Right cardiac atrium (tissue), 5 donors: ENCODE measurements around the gene CCDC15. TPM values are rescaled to one million over a fixed set of nuclear protein-coding genes. Genes with fewer than 3 reads are reported as not detected.
"Not testable (repeated sequence)": the region's sequence is repeated elsewhere in the genome, so short reads cannot be mapped to it uniquely, and the experiment has no call there.

ENCODE experiments used
- ATAC-seq, 2 donors: fragments of 200-7000 bp; cut with Tn5 transposase; one replicate each; pipeline versions ENCODE4 v1.8.0 to v1.9.1; 2020; ENCODE audit warnings: moderate library complexity in 2 of 2, mild to moderate bottlenecking in 1 of 2
- DNase-seq, 3 donors: peaks; one replicate each; pipeline ENCODE4 v3.0.0-alpha.2; 2020
- H3K27ac ChIP-seq: one replicate; pipeline ENCODE4 v1.5.1; 2013; ENCODE audit warnings: mild to moderate bottlenecking, low read length, control low read depth, moderate library complexity
- H3K27me3 ChIP-seq: one replicate; pipeline ENCODE4 v1.6.1; 2013; ENCODE audit not compliant: control insufficient read depth, insufficient read depth
- H3K4me1 ChIP-seq: one replicate; pipeline ENCODE4 v1.6.1; 2013; ENCODE audit warnings: low read length; ENCODE audit not compliant: control insufficient read depth, insufficient read depth
- H3K4me3 ChIP-seq: one replicate; pipeline ENCODE4 v1.5.1; 2013; ENCODE audit warnings: low read length, control low read depth
- H3K9me3 ChIP-seq: one replicate; pipeline ENCODE4 v1.6.1; 2013; ENCODE audit warnings: low read length; ENCODE audit not compliant: control insufficient read depth
- WGBS: extraction: QIAGEN DNeasy Blood & Tissue Kit; methylation state at CpG from one replicate; pipeline ENCODE4 v1.1.7; 2013; 5-methylcytosine and 5-hydroxymethylcytosine counted together
- intact Hi-C, 4 donors: fragments of 100-400 bp; cut with DNase I; formaldehyde crosslinking; loops; one replicate each; pipeline versions ENCODE4 v1.11.0 to v1.14.0; 2022 to 2023
- polyA plus RNA-seq: library from polyadenylated mRNA; stranded (reverse); fragments of 200-250 nt; gene quantifications from one replicate; pipeline ENCODE4 v1.2.3, GENCODE V29; 2013
- total RNA-seq, 4 donors: library from RNA; stranded (reverse); fragmentation: NEBNext Ultra II Directional; extraction: Animal tissue kit (Norgen Biotek cat#: 25700); gene quantifications; one replicate each; pipeline ENCODE4 v1.2.1, GENCODE V29; 2021
- donor health status: healthy with polysubstance abuse.
- donor health status: DM: no; HTN: yes; CAD: no.
- donor health status: DM: no; HTN: no; CAD: no.
- donor health status: DM: no; HTN: yes; CAD: no; lungs with severe emphysema.
- donor health status: DM: yes; HTN: yes; CAD: no.

Gene CCDC15
- total and polyA plus RNA-seq, 5 donors: 0.09 to 0.47 (median 0.25) TPM

DNA sequence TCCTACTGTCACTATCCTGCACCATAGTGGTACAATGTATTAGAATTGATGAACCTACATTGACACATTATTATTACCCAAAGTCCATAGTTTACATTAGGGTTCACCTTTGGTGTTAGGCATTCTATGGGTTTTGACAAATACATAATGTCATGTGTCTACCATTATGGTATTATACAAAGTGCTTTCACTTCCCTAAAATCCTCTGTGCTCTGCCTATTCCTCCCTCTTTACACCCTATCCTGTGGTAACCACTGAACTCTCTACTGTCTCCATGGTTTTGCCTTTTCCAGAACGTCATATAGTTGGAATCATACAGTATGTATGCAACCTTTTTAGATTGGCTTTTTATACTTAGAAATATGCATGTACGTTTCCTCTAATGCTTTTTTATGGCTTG is 51.5 kb downstream of the CCDC15 start:
- no peaks in the 10 kb centered on the region for H3K9me3 ChIP-seq
- H3K27ac ChIP-seq: no peak overlapping the region
- ATAC-seq: no peak
- H3K4me1 ChIP-seq: no peaks in the 10 kb centered on the region
- no peak for DNase-seq
- no peak overlapping the region for H3K4me3 ChIP-seq
- no peaks in the 10 kb centered on the region for H3K27me3 ChIP-seq
- 93% methylated on average over 2 of the region's 2 CpGs for WGBS
- intact Hi-C loops: no loop called here

DNA sequence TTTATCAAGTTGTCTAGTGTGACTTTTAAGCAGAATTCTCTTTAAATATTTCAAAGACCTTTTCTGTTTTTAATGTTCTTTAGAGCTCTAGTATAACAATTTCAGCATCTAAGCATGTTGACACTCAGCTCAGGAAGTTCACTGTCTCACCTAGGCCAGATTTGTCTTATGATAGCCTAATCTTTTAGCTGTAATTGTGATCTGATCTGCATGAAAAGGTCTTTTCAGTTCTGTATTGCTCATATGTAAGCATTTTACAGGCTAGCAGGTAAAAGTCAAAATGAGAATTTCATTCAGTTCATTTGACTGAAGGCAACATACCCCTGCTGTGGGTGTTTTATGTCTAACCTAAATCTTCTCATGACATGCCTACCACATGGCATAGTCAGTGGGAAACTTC is 62.4 kb downstream of the CCDC15 start:
- intact Hi-C loops: no loop called here
- DNase-seq (no peak), ATAC-seq (no peak)
- H3K4me1 ChIP-seq: no peaks in the 10 kb centered on the region
- H3K9me3 ChIP-seq: no peaks in the 10 kb centered on the region
- no peaks in the 10 kb centered on the region for H3K27me3 ChIP-seq
- no peak overlapping the region for H3K4me3 ChIP-seq
- no peak overlapping the region for H3K27ac ChIP-seq

DNA sequence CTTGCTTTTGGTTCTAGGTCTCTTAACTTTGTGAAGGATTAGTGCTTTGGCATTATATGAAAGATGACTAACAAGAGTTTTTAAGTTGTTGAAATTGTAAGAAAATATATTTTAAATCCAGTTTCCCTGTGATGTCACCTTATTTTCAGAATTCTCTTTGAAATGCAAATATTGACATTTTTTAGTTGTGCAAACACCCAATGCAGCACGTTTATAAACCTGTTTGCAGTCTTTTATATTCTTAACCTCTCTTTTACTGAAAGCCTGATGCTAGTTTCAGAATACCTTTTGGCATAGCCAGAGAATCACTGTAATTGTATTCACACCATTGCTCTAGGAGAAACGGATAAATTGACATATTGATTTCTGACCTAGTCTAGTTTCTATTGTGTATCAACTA is 66.3 kb downstream of the CCDC15 start:
- no peak overlapping the region for H3K27ac ChIP-seq
- no peaks in the 10 kb centered on the region for H3K9me3 ChIP-seq
- ATAC-seq (no peak), DNase-seq (no peak)
- 81% methylated on average over 2 of the region's 2 CpGs for WGBS
- no peaks in the 10 kb centered on the region for H3K4me1 ChIP-seq
- no peaks in the 10 kb centered on the region for H3K27me3 ChIP-seq
- intact Hi-C loops: no loop called here
- no peak overlapping the region for H3K4me3 ChIP-seq

DNA sequence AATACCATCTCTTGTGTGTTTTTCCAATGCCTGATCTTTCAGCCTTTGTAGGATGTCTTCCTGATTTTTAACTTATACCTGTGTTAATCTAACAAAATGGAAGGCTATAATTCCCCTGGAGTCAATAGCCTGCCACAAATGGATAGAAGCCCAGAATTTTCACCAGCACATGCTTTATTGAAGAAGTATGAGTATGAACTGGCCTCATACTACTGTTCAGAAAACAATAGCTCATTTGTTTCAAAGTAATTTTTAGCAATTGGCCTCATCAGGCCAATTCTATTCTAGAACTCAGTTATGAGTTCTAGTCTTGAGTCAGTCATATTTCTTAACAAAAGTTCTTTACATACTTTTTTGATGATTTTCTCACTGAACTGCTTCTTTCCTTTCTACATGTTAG is 68.5 kb downstream of the CCDC15 start:
- no peak for ATAC-seq
- no peak overlapping the region for H3K4me3 ChIP-seq
- no peaks in the 10 kb centered on the region for H3K9me3 ChIP-seq

DNA sequence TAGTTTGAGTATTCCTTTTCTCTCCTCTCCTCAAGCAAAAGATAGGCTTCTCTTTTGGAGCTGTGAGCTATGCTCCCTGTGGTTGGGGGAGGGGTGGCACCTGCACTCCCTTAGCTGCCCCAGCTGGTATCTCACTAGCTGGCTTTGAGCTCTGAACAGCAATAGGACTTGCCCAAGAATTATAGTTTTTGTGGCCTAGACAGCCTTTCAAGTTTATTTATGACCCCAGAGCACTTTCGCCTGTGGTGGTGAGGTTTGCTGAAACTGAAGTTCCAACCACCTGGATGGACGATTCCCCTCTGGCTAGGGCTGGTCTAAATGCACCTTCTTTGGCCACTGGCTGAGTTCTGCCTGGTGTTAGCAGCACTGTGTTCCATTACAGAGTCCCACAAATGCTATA is 72.0 kb downstream of the CCDC15 start:
- Histone ChIP-seq H3K27ac (no peak overlapping the region), H3K27me3 (no peaks in the 10 kb centered on the region), H3K9me3 (no peaks in the 10 kb centered on the region), H3K4me1 (no peaks in the 10 kb centered on the region), H3K4me3 (no peak overlapping the region)
- ATAC-seq (no peak), DNase-seq (no peak)
- 94% methylated on average over 2 of the region's 2 CpGs for WGBS
- intact Hi-C loops: no loop called here

More for the DNA sequence above, 68.5 kb downstream of the CCDC15 start:
- Histone ChIP-seq H3K27me3 (no peaks in the 10 kb centered on the region), H3K4me1 (no peaks in the 10 kb centered on the region), H3K27ac (no peak overlapping the region)
- DNase-seq: no peak
- intact Hi-C loops: no loop called here

DNA sequence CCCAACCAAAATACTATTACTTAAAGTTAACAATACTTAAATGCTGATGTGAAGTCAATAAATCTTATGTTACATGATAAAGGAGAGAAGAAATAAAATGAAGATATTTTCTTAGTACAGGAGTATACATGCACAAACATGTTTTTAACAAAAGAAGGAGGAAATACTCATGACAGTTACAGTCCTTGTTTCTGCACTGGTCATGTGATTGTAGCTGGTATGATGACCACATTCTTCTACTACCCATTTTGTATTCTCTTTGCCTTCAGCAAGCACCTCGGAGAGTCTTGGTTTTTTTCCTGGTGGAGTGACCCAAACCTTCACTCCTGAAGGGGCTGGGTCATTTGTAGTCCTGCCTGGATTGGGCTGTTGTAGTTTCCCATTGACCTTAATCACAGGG is 75.4 kb downstream of the CCDC15 start:
- H3K27ac ChIP-seq, H3K4me1 ChIP-seq, intact Hi-C loops, ATAC-seq, H3K4me3 ChIP-seq, H3K9me3 ChIP-seq, DNase-seq, H3K27me3 ChIP-seq: not testable (repeated sequence)
- 81% methylated on average over 1 of the region's 1 CpG for WGBS

DNA sequence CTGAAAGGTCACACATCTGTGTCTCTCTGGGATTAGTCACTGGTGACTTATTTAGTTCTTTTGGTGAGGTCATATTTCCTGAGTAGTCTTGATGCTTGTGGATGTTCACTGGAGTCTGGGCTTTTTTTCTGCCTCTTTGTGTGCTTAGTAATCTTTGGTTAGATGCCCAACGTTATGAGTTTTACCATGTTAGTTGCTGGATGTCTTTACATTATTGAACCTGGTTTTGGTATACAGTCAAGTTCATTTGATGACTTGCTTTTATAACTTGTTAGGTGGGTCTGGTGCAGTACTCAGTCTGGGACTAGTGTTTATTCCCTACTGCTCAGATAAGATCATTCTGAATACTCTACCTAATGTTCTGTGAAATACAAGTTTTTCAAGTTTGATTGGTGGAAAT is 82.9 kb downstream of the CCDC15 start:
- no peaks in the 10 kb centered on the region for H3K4me1 ChIP-seq
- H3K27me3 ChIP-seq: no peaks in the 10 kb centered on the region
- no peak overlapping the region for H3K27ac ChIP-seq
- DNase-seq (no peak), ATAC-seq (no peak)
- WGBS: 60% methylated on average over 1 of the region's 1 CpG
- H3K9me3 ChIP-seq: no peaks in the 10 kb centered on the region
- intact Hi-C loops: no loop called here
- no peak overlapping the region for H3K4me3 ChIP-seq

DNA sequence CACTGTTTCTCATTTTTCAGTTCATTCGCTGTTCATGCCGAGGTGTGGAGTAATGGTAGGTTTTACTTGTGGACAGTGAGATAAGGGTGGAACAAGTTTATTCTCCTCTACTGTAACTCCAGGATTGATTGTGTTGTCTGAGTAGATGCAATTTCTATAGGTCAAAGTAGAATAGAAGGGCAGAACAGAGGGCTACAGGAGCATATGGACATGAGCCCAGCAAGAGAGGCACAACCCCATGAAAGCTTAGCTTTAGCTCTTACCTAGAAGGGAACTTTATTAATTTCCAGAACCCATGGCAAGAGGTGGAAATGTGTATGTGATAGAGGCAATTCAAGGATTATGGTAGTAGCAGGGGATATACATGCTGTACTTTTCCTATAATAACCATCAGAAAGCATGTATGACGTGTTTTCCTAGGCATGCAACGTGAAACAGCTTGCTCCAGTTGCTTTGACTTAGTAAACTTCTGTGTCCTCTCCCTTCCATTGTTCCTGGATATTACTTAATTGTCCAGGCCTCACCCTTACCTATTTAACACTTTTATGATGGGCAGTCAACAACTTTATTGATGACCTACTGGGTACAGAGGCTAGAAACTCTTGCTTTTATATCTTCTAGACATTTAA is 95.3 kb downstream of the CCDC15 start:
- DNase-seq (no peak), ATAC-seq (no peak)
- Histone ChIP-seq H3K27ac (no peak overlapping the region), H3K9me3 (no peaks in the 10 kb centered on the region), H3K4me3 (no peak overlapping the region), H3K4me1 (no peaks in the 10 kb centered on the region), H3K27me3 (no peaks in the 10 kb centered on the region)
- intact Hi-C loops: no loop called here
- WGBS: 94% methylated on average over 4 of the region's 4 CpGs

DNA sequence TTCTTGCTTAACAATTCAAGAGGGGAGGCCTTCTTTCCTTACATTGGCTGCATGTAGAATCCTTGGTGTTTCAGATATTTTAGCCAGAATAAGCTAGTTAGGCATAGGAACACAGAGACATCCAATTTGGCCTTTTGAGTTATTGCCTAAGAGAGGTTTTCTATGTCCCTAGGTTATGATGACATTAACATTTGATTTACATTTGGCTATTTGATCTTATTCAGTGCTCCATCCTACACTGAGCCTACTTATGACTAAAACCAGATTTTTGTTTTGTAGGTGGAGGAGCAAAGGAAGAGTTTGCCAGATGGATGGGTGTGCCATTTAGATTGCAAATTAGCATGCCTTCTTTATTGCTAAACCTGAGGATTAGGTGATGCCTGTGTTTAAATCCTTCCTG is 98.0 kb downstream of the CCDC15 start:
- Histone ChIP-seq H3K4me3 (no peak overlapping the region), H3K4me1 (no peaks in the 10 kb centered on the region), H3K9me3 (no peaks in the 10 kb centered on the region), H3K27ac (no peak overlapping the region), H3K27me3 (no peaks in the 10 kb centered on the region)
- DNase-seq (no peak), ATAC-seq (no peak)
- intact Hi-C loops: no loop called here

DNA sequence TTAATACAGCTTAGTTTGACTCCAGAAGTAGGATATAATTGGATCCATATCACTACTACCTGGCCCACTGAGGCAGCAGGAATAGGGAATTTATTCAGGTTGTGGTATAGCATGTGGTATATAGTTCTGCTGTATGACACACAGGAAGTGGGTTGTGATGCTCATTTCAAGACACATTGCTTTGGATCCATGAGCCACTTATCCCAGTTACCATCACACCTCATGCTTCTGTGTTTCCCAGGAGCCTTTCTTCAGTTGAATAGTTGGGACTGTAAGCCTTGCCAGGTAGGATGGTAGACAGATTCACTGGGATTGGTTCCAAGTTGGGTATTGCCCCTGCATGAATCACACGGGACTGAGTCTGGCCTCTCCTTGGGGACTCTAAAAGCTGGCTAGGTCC is 99.2 kb downstream of the CCDC15 start:
- Histone ChIP-seq H3K9me3 (no peaks in the 10 kb centered on the region), H3K27me3 (no peaks in the 10 kb centered on the region), H3K27ac (no peak overlapping the region), H3K4me1 (no peaks in the 10 kb centered on the region), H3K4me3 (no peak overlapping the region)
- no peak for ATAC-seq
- 90% methylated on average over 1 of the region's 1 CpG for WGBS
- intact Hi-C loops: no loop called here
- DNase-seq: no peak

DNA sequence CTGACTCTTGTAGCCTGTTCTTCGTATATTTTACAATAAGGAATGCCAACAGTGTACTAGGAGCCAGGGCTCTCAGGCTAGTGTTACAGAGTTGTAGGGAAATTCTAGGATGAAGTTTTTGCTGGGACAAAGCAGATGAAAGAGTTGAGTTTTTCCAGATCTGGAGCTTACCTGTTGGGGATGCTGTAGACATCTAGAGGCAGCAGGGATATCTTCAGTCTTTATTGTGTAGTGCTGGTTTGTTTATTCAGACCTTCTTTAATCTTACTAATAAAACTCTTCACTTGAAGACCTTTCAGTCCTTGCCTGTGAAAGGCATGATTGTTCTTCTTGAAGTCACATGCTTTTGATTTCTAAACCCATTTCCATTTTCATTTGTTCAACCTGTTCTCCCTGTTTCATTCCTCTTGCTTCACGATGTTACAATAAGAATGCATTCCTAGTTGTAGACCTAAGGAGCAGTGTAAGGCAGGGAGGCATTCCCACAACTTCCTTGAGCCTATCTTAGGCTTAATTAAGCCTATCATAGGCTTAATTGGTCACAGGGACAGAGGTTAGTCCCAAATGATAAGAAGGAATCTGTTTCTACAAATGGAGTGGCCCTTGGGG is 101.2 kb downstream of the CCDC15 start:
- intact Hi-C loops: no loop called here
- Histone ChIP-seq H3K9me3 (no peaks in the 10 kb centered on the region), H3K27me3 (no peaks in the 10 kb centered on the region), H3K4me3 (no peak overlapping the region), H3K27ac (no peak overlapping the region), H3K4me1 (no peaks in the 10 kb centered on the region)
- no peak for ATAC-seq
- 58% methylated on average over 2 of the region's 2 CpGs for WGBS
- no peak for DNase-seq

DNA sequence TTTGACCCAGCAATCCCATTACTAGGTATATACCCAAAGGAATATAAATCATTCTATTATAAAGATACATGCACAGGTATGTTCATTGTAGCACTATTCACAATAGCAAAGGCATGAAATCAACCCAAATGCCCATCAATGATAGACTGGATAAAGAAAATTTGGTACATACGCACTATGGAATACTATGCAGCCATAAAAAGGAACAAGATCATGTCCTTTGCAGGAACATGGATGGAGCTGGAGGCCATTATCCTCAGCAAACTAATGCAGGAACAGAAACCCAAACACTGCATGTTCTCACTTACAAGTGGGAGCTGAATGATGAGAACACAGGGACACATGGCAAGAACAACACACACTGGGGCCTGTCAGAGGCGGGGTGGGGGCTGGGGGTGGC is 102.1 kb downstream of the CCDC15 start:
- H3K4me3 ChIP-seq, H3K27ac ChIP-seq, ATAC-seq, H3K4me1 ChIP-seq, H3K9me3 ChIP-seq, H3K27me3 ChIP-seq, intact Hi-C loops, DNase-seq: not testable (repeated sequence)
- 100% methylated on average over 2 of the region's 2 CpGs for WGBS
